IMR-90 (cell line): Measurements from ENCODE around the gene WDFY2. TPM values are rescaled to one million over a fixed set of nuclear protein-coding genes. Genes with fewer than 3 reads are reported as not detected.

Experiments
- ATAC-seq: fragments of 200-7000 bp; cut with Tn5 transposase; 2 replicates; pipeline ENCODE4 v1.9.1; 2020; ENCODE audit warnings: low read depth, mild to moderate bottlenecking, moderate library complexity
- BruUV-seq: library from RNA; stranded (reverse); fragments of 400-500 nt; replicated peaks from 2 replicates; lab custom pipeline; 2021; lab: Mats Ljungman, UMichigan
- CTCF ChIA-PET: fragments of 300-600 bp; formaldehyde crosslinking; extraction: SDS; loops from one replicate; lab custom pipeline; 2021; ENCODE audit warnings: antibody characterized with exemption; lab: Yijun Ruan, JAX
- POLR2A ChIA-PET: fragments of 300-600 bp; sonication (Branson Sonifier 250); formaldehyde crosslinking; loops from one replicate; lab custom pipeline; 2022; ENCODE audit warnings: antibody characterized with exemption; ENCODE audit not compliant: unreplicated experiment; lab: Charles Lee
- DNase-seq: peaks from one replicate; pipeline ENCODE4 v3.0.0; 2013
- H2AFZ ChIP-seq: replicated peaks from 2 replicates; pipeline ENCODE3; 2013; ENCODE audit warnings: low read length, mild to moderate bottlenecking; ENCODE audit not compliant: poor library complexity
- H2AK5ac ChIP-seq: 2 replicates; pipeline ENCODE4 v1.6.1; 2013; ENCODE audit warnings: low read depth, low read length, inconsistent platforms
- H2AK9ac ChIP-seq: replicated peaks from 2 replicates; pipeline ENCODE3; 2013; ENCODE audit warnings: mild to moderate bottlenecking, low read depth, low read length, moderate library complexity; ENCODE audit not compliant: poor library complexity
- H2BK120ac ChIP-seq: 2 replicates; pipeline ENCODE4 v1.6.1; 2013; ENCODE audit warnings: low read depth, low read length, inconsistent platforms
- H2BK15ac ChIP-seq: 3 replicates; pipeline ENCODE4 v1.6.1; 2013; ENCODE audit warnings: low read depth, low read length, inconsistent platforms
- H2BK20ac ChIP-seq: 2 replicates; pipeline ENCODE4 v1.6.1; 2013; ENCODE audit warnings: low read depth, mild to moderate bottlenecking, inconsistent platforms, low read length, moderate library complexity
- H2BK5ac ChIP-seq: 2 replicates; pipeline ENCODE4 v1.6.1; 2013; ENCODE audit warnings: mild to moderate bottlenecking, low read depth, low read length, inconsistent platforms; ENCODE audit not compliant: poor library complexity, severe bottlenecking
- H3K14ac ChIP-seq: replicated peaks from 2 replicates; pipeline ENCODE4 v1.6.1; 2013; ENCODE audit warnings: low read depth, low read length, inconsistent platforms
- H3K18ac ChIP-seq: 2 replicates; pipeline ENCODE4 v1.6.1; 2013; ENCODE audit warnings: low read depth, low read length, control low read depth
- H3K23ac ChIP-seq: 2 replicates; pipeline ENCODE4 v1.6.1; 2013; ENCODE audit warnings: low read depth, low read length, inconsistent platforms
- H3K27ac ChIP-seq: 2 replicates; pipeline ENCODE4 v1.5.1; 2013; ENCODE audit warnings: mild to moderate bottlenecking, control low read depth, low read length; ENCODE audit not compliant: insufficient read depth
- H3K27me3 ChIP-seq: 2 replicates; pipeline ENCODE4 v1.6.1; 2013; ENCODE audit warnings: low read length; ENCODE audit not compliant: control insufficient read depth, insufficient read depth
- H3K36me3 ChIP-seq: 2 replicates; pipeline ENCODE4 v1.6.1; 2013; ENCODE audit warnings: low read length, mixed read lengths; ENCODE audit not compliant: control insufficient read depth, insufficient read depth
- H3K4ac ChIP-seq: 2 replicates; pipeline ENCODE4 v1.6.1; 2013; ENCODE audit warnings: low read depth, low read length, inconsistent platforms
- H3K4me1 ChIP-seq: 2 replicates; pipeline ENCODE4 v1.6.1; 2013; ENCODE audit warnings: low read length, mixed read lengths; ENCODE audit not compliant: control insufficient read depth, insufficient read depth
- H3K4me2 ChIP-seq: 2 replicates; pipeline ENCODE4 v1.6.1; 2013; ENCODE audit warnings: low read depth, mild to moderate bottlenecking, control low read depth, low read length, moderate library complexity
- H3K4me3 ChIP-seq: 2 replicates; pipeline ENCODE4 v1.5.1; 2013; ENCODE audit warnings: low read depth, mild to moderate bottlenecking, control low read depth, low read length, moderate library complexity; ENCODE audit not compliant: insufficient read depth
- H3K56ac ChIP-seq: 2 replicates; pipeline ENCODE4 v1.6.1; 2013; ENCODE audit warnings: low read length, inconsistent platforms; ENCODE audit not compliant: insufficient read depth; ENCODE audit errors: extremely low read depth
- H3K79me1 ChIP-seq, 2 experiments: 2 replicates each; pipeline ENCODE4 v1.6.1; 2013; ENCODE audit warnings: low read length in 2 of 2, inconsistent platforms in 1 of 2, low read depth in 1 of 2
- H3K9ac ChIP-seq: 2 replicates; pipeline ENCODE4 v1.6.1; 2013; ENCODE audit warnings: low read depth, low read length, control low read depth
- H3K9me1 ChIP-seq: 2 replicates; pipeline ENCODE4 v1.6.1; 2013; ENCODE audit warnings: low read length, inconsistent platforms; ENCODE audit not compliant: insufficient read depth
- H3K9me3 ChIP-seq: 2 replicates; pipeline ENCODE4 v1.6.1; 2013; ENCODE audit warnings: low read length; ENCODE audit not compliant: control insufficient read depth, insufficient read depth
- H4K20me1 ChIP-seq: 2 replicates; pipeline ENCODE4 v1.6.1; 2013; ENCODE audit warnings: low read length, inconsistent platforms; ENCODE audit not compliant: insufficient read depth
- H4K5ac ChIP-seq: 2 replicates; pipeline ENCODE4 v1.6.1; 2013; ENCODE audit warnings: mild to moderate bottlenecking, low read depth, low read length, control low read depth
- H4K8ac ChIP-seq, 2 experiments: 2 replicates each; pipeline ENCODE4 v1.6.1; 2013; ENCODE audit warnings: low read depth in 2 of 2, low read length in 2 of 2, control low read depth in 1 of 2, inconsistent platforms in 1 of 2
- H4K91ac ChIP-seq: 2 replicates; pipeline ENCODE4 v1.6.1; 2013; ENCODE audit warnings: low read depth, low read length, inconsistent platforms; ENCODE audit not compliant: insufficient read depth
- BHLHE40 ChIP-seq: fragments of 150-350 bp; IDR thresholded peaks from 2 replicates; pipeline ENCODE4 v1.6.1; 2016; ENCODE audit warnings: mild to moderate bottlenecking, low read depth, low read length
- CEBPB ChIP-seq: IDR thresholded peaks from 2 replicates; pipeline ENCODE4 v1.6.1; 2012; ENCODE audit warnings: low read depth, low read length, improper control_type of control experiment
- CHD1 ChIP-seq: IDR thresholded peaks from 2 replicates; pipeline ENCODE4 v1.6.1; 2012; ENCODE audit warnings: low read depth, low read length, improper control_type of control experiment
- FOS ChIP-seq: fragments of 150-350 bp; IDR thresholded peaks from 2 replicates; pipeline ENCODE4 v1.6.1; 2016; ENCODE audit warnings: low read depth, low read length
- MAFK ChIP-seq: IDR thresholded peaks from 2 replicates; pipeline ENCODE4 v1.6.1; 2012; ENCODE audit warnings: low read depth, low read length, improper control_type of control experiment
- MXI1 ChIP-seq: IDR thresholded peaks from 2 replicates; pipeline ENCODE4 v1.6.1; 2012; ENCODE audit warnings: low read depth, mild to moderate bottlenecking, low read length, moderate library complexity, borderline replicate concordance
- NFE2L2 ChIP-seq: fragments of 150-350 bp; IDR thresholded peaks from 2 replicates; pipeline ENCODE4 v1.6.1; 2016; ENCODE audit warnings: low read depth, mild to moderate bottlenecking, low read length
- POLR2A ChIP-seq: IDR thresholded peaks from 2 replicates; pipeline ENCODE4 v1.6.1; 2012; ENCODE audit warnings: mild to moderate bottlenecking, low read depth, low read length
- RAD21 ChIP-seq: IDR thresholded peaks from 2 replicates; pipeline ENCODE4 v1.6.1; 2012; ENCODE audit warnings: low read length, improper control_type of control experiment
- RCOR1 ChIP-seq: IDR thresholded peaks from 2 replicates; pipeline ENCODE4 v1.6.1; 2012; ENCODE audit warnings: mild to moderate bottlenecking, low read length, improper control_type of control experiment; ENCODE audit not compliant: insufficient replicate concordance
- RFX5 ChIP-seq: IDR thresholded peaks from 2 replicates; pipeline ENCODE4 v1.8.0; 2012; ENCODE audit warnings: low read depth, mild to moderate bottlenecking, low read length, moderate library complexity
- SMC3 ChIP-seq: fragments of 150-350 bp; IDR thresholded peaks from 2 replicates; pipeline ENCODE4 v1.6.1; 2016; ENCODE audit warnings: low read depth, mild to moderate bottlenecking, antibody characterized with exemption, low read length, moderate library complexity
- WGBS, 2 experiments: methylation state at CpG; one replicate each; pipeline versions ENCODE4 v1.1.5 to v1.1.7; 2013; ENCODE audit warnings: missing lambda C conversion rate in 2 of 2; ENCODE audit not compliant: insufficient read length in 1 of 2; ENCODE audit errors: extremely low coverage in 2 of 2; 5-methylcytosine and 5-hydroxymethylcytosine counted together
- dilution Hi-C: fragments of 300-500 bp; cut with HindIII; formaldehyde crosslinking; loops from one replicate; pipeline ENCODE4 v1.14.3; 2018; ENCODE audit warnings: low sequenced_read_pairs; ENCODE audit not compliant: unreplicated experiment
- in situ Hi-C: fragments of 300-500 bp; cut with MboI; formaldehyde crosslinking; loops from 3 replicates; pipeline ENCODE4 v1.14.3; 2019; ENCODE audit warnings: low sequenced_read_pairs, inconsistent platforms, mixed read lengths
- intact Hi-C: fragments of 100-400 bp; cut with micrococcal nuclease; formaldehyde crosslinking; loops from 2 replicates; pipeline ENCODE4 v1.10.0; 2022
- polyA plus RNA-seq, 3 experiments: library from polyadenylated mRNA; depleted of rRNA; stranded (reverse); fragments of >200 nt; gene quantifications; 2 replicates each; pipeline ENCODE4 v1.2.3, GENCODE V29; 2012; ENCODE audit warnings: low replicate concordance in 1 of 3
- total RNA-seq: library from RNA; depleted of rRNA; stranded (reverse); fragments of >200 nt; gene quantifications from 2 replicates; pipeline ENCODE4 v1.2.3, GENCODE V29; 2012
- TF ChIP-seq, protein P1 (sequence below): fragments of 150-350 bp; IDR thresholded peaks from 2 replicates; pipeline ENCODE4 v1.6.1; 2017; ENCODE audit warnings: mild to moderate bottlenecking, antibody characterized with exemption, low read length, low read depth
- TF ChIP-seq, protein P2 (sequence below): conservative IDR thresholded peaks from 2 replicates; pipeline ENCODE4 v1.5.1; 2012; ENCODE audit warnings: mild to moderate bottlenecking, low read depth, low read length, improper control_type of control experiment
- TF ChIP-seq, protein P3 (sequence below): fragments of 150-350 bp; IDR thresholded peaks from 2 replicates; pipeline ENCODE4 v1.6.1; 2016; ENCODE audit warnings: low read depth, mild to moderate bottlenecking, low read length, moderate library complexity, borderline replicate concordance

Gene WDFY2
- total and polyA plus RNA-seq, 2 of the 4 experiments (the other 2 are of a cell fraction) = 4.3 to 5.4 TPM

DNA sequence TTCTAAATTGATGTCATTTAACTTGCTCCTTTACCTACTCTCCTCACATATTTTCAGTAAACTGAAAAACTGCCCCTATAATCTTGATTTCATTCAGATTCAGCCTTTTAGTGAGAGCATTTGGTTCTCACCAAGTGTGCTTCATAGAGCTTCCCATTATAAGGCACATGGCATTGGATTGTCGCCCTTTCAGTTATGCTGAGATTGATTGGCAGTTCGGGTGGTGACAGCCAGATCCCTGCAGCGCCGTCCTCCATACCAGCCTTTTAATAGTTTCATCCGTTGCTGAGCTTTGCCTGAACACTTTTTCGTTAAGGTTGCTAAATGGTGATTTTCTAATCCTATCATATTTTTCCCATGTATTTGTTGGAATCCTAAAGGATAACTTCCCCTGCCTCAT is 139.3 kb downstream of the WDFY2 start:
- no peak overlapping the region for H3K27ac ChIP-seq
- TF ChIP-seq SMC3 (no peak), POLR2A (no peak), FOS (no peak), RFX5 (no peak), BHLHE40 (no peak), NFE2L2 (no peak), MXI1 (no peak), CEBPB (no peak), MAFK (no peak), RCOR1 (no peak), RAD21 (no peak), CHD1 (no peak)
- TF ChIP-seq, protein P1, sequence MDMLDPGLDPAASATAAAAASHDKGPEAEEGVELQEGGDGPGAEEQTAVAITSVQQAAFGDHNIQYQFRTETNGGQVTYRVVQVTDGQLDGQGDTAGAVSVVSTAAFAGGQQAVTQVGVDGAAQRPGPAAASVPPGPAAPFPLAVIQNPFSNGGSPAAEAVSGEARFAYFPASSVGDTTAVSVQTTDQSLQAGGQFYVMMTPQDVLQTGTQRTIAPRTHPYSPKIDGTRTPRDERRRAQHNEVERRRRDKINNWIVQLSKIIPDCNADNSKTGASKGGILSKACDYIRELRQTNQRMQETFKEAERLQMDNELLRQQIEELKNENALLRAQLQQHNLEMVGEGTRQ = no peak
- TF ChIP-seq, protein P2, sequence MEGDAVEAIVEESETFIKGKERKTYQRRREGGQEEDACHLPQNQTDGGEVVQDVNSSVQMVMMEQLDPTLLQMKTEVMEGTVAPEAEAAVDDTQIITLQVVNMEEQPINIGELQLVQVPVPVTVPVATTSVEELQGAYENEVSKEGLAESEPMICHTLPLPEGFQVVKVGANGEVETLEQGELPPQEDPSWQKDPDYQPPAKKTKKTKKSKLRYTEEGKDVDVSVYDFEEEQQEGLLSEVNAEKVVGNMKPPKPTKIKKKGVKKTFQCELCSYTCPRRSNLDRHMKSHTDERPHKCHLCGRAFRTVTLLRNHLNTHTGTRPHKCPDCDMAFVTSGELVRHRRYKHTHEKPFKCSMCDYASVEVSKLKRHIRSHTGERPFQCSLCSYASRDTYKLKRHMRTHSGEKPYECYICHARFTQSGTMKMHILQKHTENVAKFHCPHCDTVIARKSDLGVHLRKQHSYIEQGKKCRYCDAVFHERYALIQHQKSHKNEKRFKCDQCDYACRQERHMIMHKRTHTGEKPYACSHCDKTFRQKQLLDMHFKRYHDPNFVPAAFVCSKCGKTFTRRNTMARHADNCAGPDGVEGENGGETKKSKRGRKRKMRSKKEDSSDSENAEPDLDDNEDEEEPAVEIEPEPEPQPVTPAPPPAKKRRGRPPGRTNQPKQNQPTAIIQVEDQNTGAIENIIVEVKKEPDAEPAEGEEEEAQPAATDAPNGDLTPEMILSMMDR = no peak
- TF ChIP-seq, protein P3, sequence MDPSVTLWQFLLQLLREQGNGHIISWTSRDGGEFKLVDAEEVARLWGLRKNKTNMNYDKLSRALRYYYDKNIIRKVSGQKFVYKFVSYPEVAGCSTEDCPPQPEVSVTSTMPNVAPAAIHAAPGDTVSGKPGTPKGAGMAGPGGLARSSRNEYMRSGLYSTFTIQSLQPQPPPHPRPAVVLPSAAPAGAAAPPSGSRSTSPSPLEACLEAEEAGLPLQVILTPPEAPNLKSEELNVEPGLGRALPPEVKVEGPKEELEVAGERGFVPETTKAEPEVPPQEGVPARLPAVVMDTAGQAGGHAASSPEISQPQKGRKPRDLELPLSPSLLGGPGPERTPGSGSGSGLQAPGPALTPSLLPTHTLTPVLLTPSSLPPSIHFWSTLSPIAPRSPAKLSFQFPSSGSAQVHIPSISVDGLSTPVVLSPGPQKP = no peak
- H4K5ac ChIP-seq = no peak overlapping the region
- ChIA-PET POLR2A (no interaction called here), CTCF (no interaction called here)
- BruUV-seq = no TSS peak
- peaks cover 29 to 43% of the 10 kb centered on the region in 2 experiments for H3K79me1 ChIP-seq
- H3K4ac ChIP-seq = no peak overlapping the region
- 0 out of 2 replicates have a peak, but pooled peaks cover 1% of the 10 kb centered on the region for H3K36me3 ChIP-seq
- in situ Hi-C loops = no loop called here
- intact Hi-C loops = no loop called here
- H2BK20ac ChIP-seq = no peak overlapping the region
- H2BK5ac ChIP-seq = no peak overlapping the region
- H2BK120ac ChIP-seq = no peak overlapping the region
- DNase-seq = no peak
- no peak overlapping the region for H2BK15ac ChIP-seq
- H3K9me1 ChIP-seq = peaks cover 6% of the 10 kb centered on the region
- no peak overlapping the region for H3K56ac ChIP-seq
- no peak for ATAC-seq
- no peak overlapping the region for H3K14ac ChIP-seq
- H3K23ac ChIP-seq = no peak overlapping the region
- H3K4me1 ChIP-seq = peaks cover 6% of the 10 kb centered on the region
- H3K18ac ChIP-seq = no peak overlapping the region
- no peak overlapping the region for H2AK9ac ChIP-seq
- no peak overlapping the region for H2AK5ac ChIP-seq
- WGBS, 2 experiments = no CpG with 5 or more reads among the region's 6 CpGs
- no peak overlapping the region for H4K8ac ChIP-seq
- no peak overlapping the region for H3K9ac ChIP-seq
- H4K91ac ChIP-seq = no peak overlapping the region
- no peak overlapping the region for H2AFZ ChIP-seq
- no peaks in the 10 kb centered on the region for H3K9me3 ChIP-seq
- no peaks in the 10 kb centered on the region for H3K27me3 ChIP-seq
- no peaks in the 10 kb centered on the region for H4K20me1 ChIP-seq
- dilution Hi-C loops = no loop called here
- no peak overlapping the region for H3K4me3 ChIP-seq
- H3K4me2 ChIP-seq = no peak overlapping the region
